Inferior parietal cortex (tissue), 1 donor: ENCODE results near the gene MAP3K1.

ENCODE experiments used
- DNase-seq: peaks from one replicate; pipeline ENCODE4 v3.0.0-alpha.2; 2016; ENCODE audit errors: extremely low spot score

Gene MAP3K1

GRCh38 chr5:56845904-56846480 lies 30.6 kb downstream of the MAP3K1 start:
- no peak for DNase-seq

- DNase-seq, result no peak
Measured at GRCh38 chr5:56848206-56848605, 32.9 kb downstream of the MAP3K1 start.

- DNase-seq, result no peak
Measured at GRCh38 chr5:56849671-56850070, 34.3 kb downstream of the MAP3K1 start.

GRCh38 chr5:56850423-56850822 lies 35.1 kb downstream of the MAP3K1 start:
- DNase-seq, result no peak

- DNase-seq, result no peak
Measured at GRCh38 chr5:56851258-56851941, 36.1 kb downstream of the MAP3K1 start.

- no peak for DNase-seq
Measured at GRCh38 chr5:56852228-56853000, 37.1 kb downstream of the MAP3K1 start.

- DNase-seq, result no peak
Measured at GRCh38 chr5:56853698-56854097, 38.3 kb downstream of the MAP3K1 start.

GRCh38 chr5:56854920-56855319 lies 39.6 kb downstream of the MAP3K1 start:
- no peak for DNase-seq

- no peak for DNase-seq
Measured at GRCh38 chr5:56856541-56857178, 41.3 kb downstream of the MAP3K1 start.

- no peak for DNase-seq
Measured at GRCh38 chr5:56858777-56859442, 43.6 kb downstream of the MAP3K1 start.

GRCh38 chr5:56861893-56862485 lies 46.6 kb downstream of the MAP3K1 start:
- no peak for DNase-seq

GRCh38 chr5:56862909-56863308 lies 47.6 kb downstream of the MAP3K1 start:
- no peak for DNase-seq

GRCh38 chr5:56871777-56872176 lies 56.4 kb downstream of the MAP3K1 start:
- DNase-seq, result no peak

- no peak for DNase-seq
Measured at GRCh38 chr5:56873056-56873455, 57.7 kb downstream of the MAP3K1 start.

GRCh38 chr5:56876327-56876726 lies 61.0 kb downstream of the MAP3K1 start:
- no peak for DNase-seq

GRCh38 chr5:56881571-56881970 lies 66.2 kb downstream of the MAP3K1 start:
- no peak for DNase-seq

GRCh38 chr5:56893251-56893951 lies 78.1 kb downstream of the MAP3K1 start:
- no peak for DNase-seq

- no peak for DNase-seq
Measured at GRCh38 chr5:56896763-56897162, 81.4 kb downstream of the MAP3K1 start.

- DNase-seq, result no peak
Measured at GRCh38 chr5:56898213-56898612, 82.9 kb downstream of the MAP3K1 start.

GRCh38 chr5:56900395-56900794 lies 85.0 kb downstream of the MAP3K1 start:
- DNase-seq, result no peak
